Caco-2 (cell line): ENCODE measurements around the gene ATP2A1. TPM values are rescaled to one million over a fixed set of nuclear protein-coding genes. Genes with fewer than 3 reads are reported as not detected.

Experiments
- BruUV-seq: library from RNA; stranded (reverse); fragments of 400-500 nt; replicated peaks from 2 replicates; lab custom pipeline; 2021; lab: Mats Ljungman, UMichigan
- CTCF ChIA-PET: fragments of 300-600 bp; sonication (Branson Sonifier 250); formaldehyde crosslinking; loops from one replicate; lab custom pipeline; 2022; ENCODE audit warnings: antibody characterized with exemption; lab: Charles Lee
- POLR2A ChIA-PET: fragments of 300-600 bp; sonication (Branson Sonifier 250); formaldehyde crosslinking; loops from one replicate; lab custom pipeline; 2022; ENCODE audit warnings: antibody characterized with exemption; lab: Charles Lee
- DNase-seq, 2 experiments: peaks; one replicate each; pipeline versions ENCODE4 v3.0.0 to v3.0.0-alpha.2; 2020 to 2022
- H3K27me3 ChIP-seq: replicated peaks from 2 replicates; pipeline ENCODE4 v1.6.0; 2011; ENCODE audit warnings: low read length; ENCODE audit not compliant: control insufficient read depth, insufficient read depth
- H3K36me3 ChIP-seq: 2 replicates; pipeline ENCODE4 v1.5.1; 2011; ENCODE audit warnings: low read length; ENCODE audit not compliant: control insufficient read depth, insufficient read depth
- H3K4me1 ChIP-seq: fragments of 250-450 bp; sonication (Bioruptor Pico); 2 replicates; pipeline ENCODE4 v1.5.1; 2020; ENCODE audit warnings: mild to moderate bottlenecking
- H3K4me3 ChIP-seq: 2 replicates; pipeline ENCODE4 v1.5.1; 2011; ENCODE audit warnings: low read depth, mild to moderate bottlenecking, control low read depth, low read length
- H3K9me3 ChIP-seq: fragments of 250-450 bp; sonication (Bioruptor Pico); 2 replicates; pipeline ENCODE4 v1.5.1; 2020; ENCODE audit warnings: mild to moderate bottlenecking, moderate library complexity
- H3K27ac Mint-ChIP-seq: one replicate; pipeline ENCODE4 v1.8.0; 2022; ENCODE audit warnings: mixed read lengths; ENCODE audit not compliant: unreplicated experiment
- H3K27me3 Mint-ChIP-seq: one replicate; pipeline ENCODE4 v1.8.0; 2022; ENCODE audit warnings: mixed read lengths; ENCODE audit not compliant: insufficient read depth, unreplicated experiment
- H3K36me3 Mint-ChIP-seq: one replicate; pipeline ENCODE4 v1.8.0; 2022; ENCODE audit warnings: mild to moderate bottlenecking, mixed read lengths; ENCODE audit not compliant: insufficient read depth, unreplicated experiment
- H3K4me1 Mint-ChIP-seq: one replicate; pipeline ENCODE4 v1.8.0; 2022; ENCODE audit warnings: low read depth, mixed read lengths; ENCODE audit not compliant: unreplicated experiment
- H3K4me3 Mint-ChIP-seq: one replicate; pipeline ENCODE4 v1.8.0; 2022; ENCODE audit warnings: mild to moderate bottlenecking, moderate library complexity, mixed read lengths; ENCODE audit not compliant: unreplicated experiment
- H3K9me3 Mint-ChIP-seq: one replicate; pipeline ENCODE4 v1.8.0; 2022; ENCODE audit warnings: mixed read lengths; ENCODE audit not compliant: unreplicated experiment
- CTCF ChIP-seq, 2 experiments: fragments of 200-600 bp in 1 of 2; IDR thresholded peaks; 1 replicate in 1 of 2; 2 replicates in 1 of 2; pipeline versions ENCODE4 v1.5.1 to v1.8.0; 2011 to 2022; ENCODE audit warnings: antibody characterized with exemption in 1 of 2, control low read depth in 1 of 2, inconsistent platforms in 1 of 2, low read depth in 1 of 2, low read length in 1 of 2, mild to moderate bottlenecking in 1 of 2, moderate library complexity in 1 of 2; ENCODE audit not compliant: insufficient read depth in 1 of 2, severe bottlenecking in 1 of 2, unreplicated experiment in 1 of 2
- intact Hi-C: fragments of 100-400 bp; cut with micrococcal nuclease; formaldehyde crosslinking; loops from one replicate; pipeline ENCODE4 v1.10.0; 2022; ENCODE audit not compliant: unreplicated experiment
- total RNA-seq: library from RNA; stranded (reverse); gene quantifications from 2 replicates; pipeline ENCODE4 v1.2.3, GENCODE V29; 2022

Gene ATP2A1
- total RNA-seq, 1 experiment from 2014 or later: 2.3 TPM

- TF ChIP-seq CTCF (IDR thresholded peaks at IDR 0.05; ENCODE audit: insufficient read depth in 1 of 2, low read depth in 1 of 2, low read length in 1 of 2, severe bottlenecking in 1 of 2, unreplicated experiment in 1 of 2): no peak
Observed at GRCh38 chr16:28834349-28834748, 43.9 kb upstream of the ATP2A1 start.

GRCh38 chr16:28834873-28835863 lies 43.1 kb upstream of the ATP2A1 start:
- H3K4me3 Mint-ChIP-seq: no peak overlapping the region
- H3K36me3 ChIP-seq: no peaks in the 10 kb centered on the region; the same call in 1 of the 2 replicates
- no peaks in the 10 kb centered on the region for H3K4me1 ChIP-seq
- no TSS peak for BruUV-seq
- H3K27me3 Mint-ChIP-seq: no peaks in the 10 kb centered on the region
- DNase-seq: peak in 1 of 2 experiments; percentile 30
- H3K9me3 Mint-ChIP-seq: no peaks in the 10 kb centered on the region
- H3K9me3 ChIP-seq: no peaks in the 10 kb centered on the region
- ChIA-PET POLR2A (no interaction called here), CTCF (no interaction called here)
- H3K4me1 Mint-ChIP-seq: peaks cover 18% of the 10 kb centered on the region
- intact Hi-C loops: no loop called here
- TF ChIP-seq CTCF (IDR thresholded peaks at IDR 0.05; ENCODE audit: insufficient read depth in 1 of 2, low read depth in 1 of 2, low read length in 1 of 2, severe bottlenecking in 1 of 2, unreplicated experiment in 1 of 2): no peak
- H3K27me3 ChIP-seq: no peaks in the 10 kb centered on the region
- H3K4me3 ChIP-seq: no peak overlapping the region
- H3K27ac Mint-ChIP-seq: no peak overlapping the region
- peaks cover 100% of the 10 kb centered on the region for H3K36me3 Mint-ChIP-seq

More at GRCh38 chr16:28834349-28834748, 43.9 kb upstream of the ATP2A1 start:
- Histone ChIP-seq H3K36me3 (peaks cover 3% of the 10 kb centered on the region), H3K9me3 (no peaks in the 10 kb centered on the region), H3K27me3 (no peaks in the 10 kb centered on the region), H3K4me1 (no peaks in the 10 kb centered on the region), H3K4me3 (no peak overlapping the region)
- Mint-ChIP-seq H3K4me3 (no peak overlapping the region), H3K27ac (no peak overlapping the region), H3K4me1 (peaks cover 18% of the 10 kb centered on the region), H3K27me3 (no peaks in the 10 kb centered on the region), H3K9me3 (no peaks in the 10 kb centered on the region), H3K36me3 (peaks cover 100% of the 10 kb centered on the region)
- BruUV-seq: no TSS peak
- ChIA-PET CTCF (no interaction called here), POLR2A (no interaction called here)
- DNase-seq: no peak
- intact Hi-C loops: no loop called here

- Mint-ChIP-seq H3K4me1 (peaks cover 18% of the 10 kb centered on the region), H3K27me3 (no peaks in the 10 kb centered on the region), H3K9me3 (no peaks in the 10 kb centered on the region), H3K36me3 (peaks cover 99% of the 10 kb centered on the region), H3K4me3 (no peak overlapping the region), H3K27ac (no peak overlapping the region)
- intact Hi-C loops: no loop called here
- H3K27me3 ChIP-seq: no peaks in the 10 kb centered on the region
- TF ChIP-seq CTCF (IDR thresholded peaks at IDR 0.05; ENCODE audit: insufficient read depth in 1 of 2, low read depth in 1 of 2, low read length in 1 of 2, severe bottlenecking in 1 of 2, unreplicated experiment in 1 of 2): no peak
- no peaks in the 10 kb centered on the region for H3K9me3 ChIP-seq
- H3K36me3 ChIP-seq: no peaks in the 10 kb centered on the region; the same call in 1 of the 2 replicates
- peak in 1 of 2 experiments; percentile 30 for DNase-seq
- H3K4me1 ChIP-seq: no peaks in the 10 kb centered on the region
- no peak overlapping the region for H3K4me3 ChIP-seq
- ChIA-PET POLR2A (no interaction called here), CTCF (no interaction called here)
- BruUV-seq: TSS peak; percentile 26
Observed at GRCh38 chr16:28835864-28836760, 42.2 kb upstream of the ATP2A1 start.
